ENCODE data around the gene WASHC2A.
"Not testable (repeated sequence)": the region's sequence is repeated elsewhere in the genome, so short reads cannot be mapped to it uniquely, and the experiment has no call there.

WASHC2A gene

GRCh38 chr10:50067546-50068351, at the start of gene WASHC2A:
WASHC2A (plus strand) TSS chr10:50067954; CDS start chr10:50068006, 52 bp downstream.
- peak; percentile 59 to 91 for DNase-seq (ENCODE audit: low read depth in 2 of 2)

GRCh38 chr10:50019279-50019678, 48.5 kb upstream of the WASHC2A start:
- not testable (repeated sequence) for DNase-seq (ENCODE audit: low read depth in 2 of 2)

- DNase-seq (ENCODE audit: low read depth in 2 of 2), result not testable (repeated sequence)
These were observed 47.2 kb upstream of the WASHC2A start for GRCh38 chr10:50020451-50021024.

- DNase-seq (ENCODE audit: low read depth in 2 of 2), result no peak
These were observed 46.1 kb upstream of the WASHC2A start for GRCh38 chr10:50021646-50022045.

GRCh38 chr10:50024716-50025383, 42.9 kb upstream of the WASHC2A start:
- not testable (repeated sequence) for DNase-seq (ENCODE audit: low read depth in 2 of 2)

GRCh38 chr10:50025627-50026026, 42.1 kb upstream of the WASHC2A start:
- DNase-seq (ENCODE audit: low read depth in 2 of 2), result no peak

GRCh38 chr10:50027195-50027594, 40.6 kb upstream of the WASHC2A start:
- DNase-seq (ENCODE audit: low read depth in 2 of 2), result no peak

GRCh38 chr10:50033481-50033880, 34.3 kb upstream of the WASHC2A start:
- DNase-seq (ENCODE audit: low read depth in 2 of 2), result no peak

- not testable (repeated sequence) for DNase-seq (ENCODE audit: low read depth in 2 of 2)
These were observed 32.4 kb upstream of the WASHC2A start for GRCh38 chr10:50035337-50035736.

- no peak for DNase-seq (ENCODE audit: low read depth in 2 of 2)
These were observed 22.7 kb upstream of the WASHC2A start for GRCh38 chr10:50044941-50045664.

GRCh38 chr10:50046457-50046856, 21.3 kb upstream of the WASHC2A start:
- not testable (repeated sequence) for DNase-seq (ENCODE audit: low read depth in 2 of 2)

- not testable (repeated sequence) for DNase-seq (ENCODE audit: low read depth in 2 of 2)
These were observed 20.2 kb upstream of the WASHC2A start for GRCh38 chr10:50047594-50047993.

GRCh38 chr10:50051995-50052660, 15.6 kb upstream of the WASHC2A start:
- DNase-seq (ENCODE audit: low read depth in 2 of 2), result not testable (repeated sequence)

- DNase-seq (ENCODE audit: low read depth in 2 of 2), result not testable (repeated sequence)
These were observed 14.9 kb upstream of the WASHC2A start for GRCh38 chr10:50052778-50053376.

GRCh38 chr10:50055494-50056292, 12.1 kb upstream of the WASHC2A start:
- DNase-seq (ENCODE audit: low read depth in 2 of 2), result not testable (repeated sequence)

- DNase-seq (ENCODE audit: low read depth in 2 of 2), result not testable (repeated sequence)
These were observed 11.1 kb upstream of the WASHC2A start for GRCh38 chr10:50056654-50057053.

- DNase-seq (ENCODE audit: low read depth in 2 of 2), result not testable (repeated sequence)
These were observed 9.0 kb upstream of the WASHC2A start for GRCh38 chr10:50058727-50059126.

GRCh38 chr10:50059946-50060345, 7.8 kb upstream of the WASHC2A start:
- not testable (repeated sequence) for DNase-seq (ENCODE audit: low read depth in 2 of 2)

GRCh38 chr10:50061548-50061947, 6.2 kb upstream of the WASHC2A start:
- not testable (repeated sequence) for DNase-seq (ENCODE audit: low read depth in 2 of 2)

- DNase-seq (ENCODE audit: low read depth in 2 of 2), result no peak
These were observed 4.7 kb upstream of the WASHC2A start for GRCh38 chr10:50063100-50063499.
